GM15510 (cell line): Measurements from ENCODE around the gene MAMLD1.

ENCODE experiments used
- POLR2A ChIP-seq: IDR thresholded peaks from 3 replicates; pipeline ENCODE4 v1.6.1; 2011; ENCODE audit warnings: borderline replicate concordance; ENCODE audit not compliant: insufficient read length; ENCODE audit errors: extremely low read depth

MAMLD1 gene

GRCh38 chrX:150486011-150486410 is 122.9 kb downstream of the MAMLD1 start:
- TF ChIP-seq POLR2A, result no peak

- TF ChIP-seq POLR2A, result no peak
These were observed 124.4 kb downstream of the MAMLD1 start for GRCh38 chrX:150487369-150488094.

- TF ChIP-seq POLR2A, result no peak
These were observed 126.4 kb downstream of the MAMLD1 start for GRCh38 chrX:150489359-150490015.

- TF ChIP-seq POLR2A, result no peak
These were observed 132.4 kb downstream of the MAMLD1 start for GRCh38 chrX:150495496-150495895.

- TF ChIP-seq POLR2A, result no peak
These were observed 136.1 kb downstream of the MAMLD1 start for GRCh38 chrX:150499240-150499639.

- TF ChIP-seq POLR2A, result no peak
These were observed 139.0 kb downstream of the MAMLD1 start for GRCh38 chrX:150502091-150502490.

GRCh38 chrX:150502979-150503897 is 140.1 kb downstream of the MAMLD1 start:
- no peak for TF ChIP-seq POLR2A

- TF ChIP-seq POLR2A, result no peak
These were observed 140.7 kb downstream of the MAMLD1 start for GRCh38 chrX:150503898-150504219.

GRCh38 chrX:150504397-150505182 is 141.5 kb downstream of the MAMLD1 start:
- no peak for TF ChIP-seq POLR2A

- TF ChIP-seq POLR2A, result no peak
These were observed 142.9 kb downstream of the MAMLD1 start for GRCh38 chrX:150506020-150506419.

GRCh38 chrX:150506486-150506885 is 143.4 kb downstream of the MAMLD1 start:
- no peak for TF ChIP-seq POLR2A

- no peak for TF ChIP-seq POLR2A
These were observed 144.2 kb downstream of the MAMLD1 start for GRCh38 chrX:150507251-150507856.

GRCh38 chrX:150508018-150508417 is 144.9 kb downstream of the MAMLD1 start:
- TF ChIP-seq POLR2A, result no peak
